Measurements from ENCODE around the gene BCL2L13.

BCL2L13 gene

GRCh38 chr22:17638432-17639246, at the start of gene BCL2L13:
TSS of gene BCL2L13 (plus strand) at chr22:17638757. CDS start at chr22:17655712, 16,955 bp downstream.
- Mint-ChIP-seq H3K27me3 (ENCODE audit: low read depth) (no peaks in the 10 kb centered on the region), H3K27ac (peak within 1 kb of the TSS; percentile 97), H3K4me3 (peak within 1 kb of the TSS; percentile 91), H3K36me3 (ENCODE audit: low read depth) (peaks cover 11% of the 10 kb centered on the region), H3K4me1 (ENCODE audit: low read depth) (peaks cover 19% of the 10 kb centered on the region), H3K9me3 (no peaks in the 10 kb centered on the region)
- peak; percentile 90 for DNase-seq (ENCODE audit: low spot score)

DNA sequence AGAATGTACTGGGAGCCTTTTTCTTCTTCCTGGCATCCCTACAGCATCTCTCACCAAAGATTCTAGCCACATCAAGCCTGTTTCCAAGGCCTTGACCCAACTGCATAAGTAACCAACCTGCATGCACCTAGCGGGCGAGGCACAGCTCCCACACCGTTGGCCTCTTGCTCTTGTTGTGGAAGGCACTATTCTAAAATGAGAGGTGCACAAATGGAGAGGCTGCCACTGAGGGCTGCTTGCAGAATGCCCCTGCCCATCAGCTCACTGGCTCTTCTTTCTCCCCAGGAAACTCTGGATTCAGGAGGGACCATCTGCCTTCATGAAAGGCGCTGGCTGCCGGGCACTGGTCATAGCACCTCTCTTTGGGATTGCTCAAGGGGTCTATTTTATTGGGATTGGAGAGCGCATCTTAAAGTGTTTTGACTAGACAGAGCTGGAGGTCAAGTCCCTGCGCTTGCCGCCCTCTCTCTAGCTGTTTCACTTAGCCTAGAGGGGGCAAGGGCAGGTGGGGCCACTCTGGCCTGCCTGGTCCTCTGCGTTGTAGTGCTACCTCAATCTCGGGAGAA, 48.7 kb upstream of the BCL2L13 start:
- Mint-ChIP-seq H3K9me3 (no peaks in the 10 kb centered on the region), H3K27ac (no peak overlapping the region), H3K36me3 (ENCODE audit: low read depth) (peaks cover 32% of the 10 kb centered on the region), H3K4me1 (ENCODE audit: low read depth) (no peaks in the 10 kb centered on the region), H3K27me3 (ENCODE audit: low read depth) (no peaks in the 10 kb centered on the region), H3K4me3 (no peak overlapping the region)
- no peak for DNase-seq (ENCODE audit: low spot score)

DNA sequence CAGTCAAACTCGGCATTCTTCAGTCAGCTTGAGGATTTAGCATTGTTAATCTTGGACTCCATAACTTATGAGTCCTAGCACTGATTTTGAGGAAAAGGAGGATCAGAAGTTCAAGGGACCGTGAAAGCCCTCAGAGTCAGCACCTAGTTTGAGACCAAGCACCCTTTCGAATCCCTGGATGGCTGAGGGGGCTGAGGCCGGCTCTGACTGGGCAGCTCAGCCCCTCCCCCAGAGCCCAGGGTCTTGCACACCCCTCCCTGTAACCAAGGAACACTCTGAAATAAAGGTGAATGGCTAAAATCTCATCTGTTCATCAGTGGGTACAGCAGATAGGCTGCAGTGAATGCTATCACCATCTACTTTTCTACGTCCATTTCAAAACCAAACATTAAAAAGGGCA, 48.0 kb upstream of the BCL2L13 start:
- no peaks in the 10 kb centered on the region for H3K9me3 Mint-ChIP-seq
- H3K27me3 Mint-ChIP-seq (ENCODE audit: low read depth) = no peaks in the 10 kb centered on the region
- no peak for DNase-seq (ENCODE audit: low spot score)
- H3K4me1 Mint-ChIP-seq (ENCODE audit: low read depth) = no peaks in the 10 kb centered on the region
- no peak overlapping the region for H3K27ac Mint-ChIP-seq
- peaks cover 36% of the 10 kb centered on the region for H3K36me3 Mint-ChIP-seq (ENCODE audit: low read depth)
- H3K4me3 Mint-ChIP-seq = no peak overlapping the region

GRCh38 chr22:17592201-17592600, 46.4 kb upstream of the BCL2L13 start:
- Mint-ChIP-seq H3K27me3 (ENCODE audit: low read depth) (no peaks in the 10 kb centered on the region), H3K4me3 (no peak overlapping the region), H3K4me1 (ENCODE audit: low read depth) (no peaks in the 10 kb centered on the region), H3K27ac (no peak overlapping the region), H3K36me3 (ENCODE audit: low read depth) (peaks cover 49% of the 10 kb centered on the region), H3K9me3 (no peaks in the 10 kb centered on the region)
- no peak for DNase-seq (ENCODE audit: low spot score)

- no peak overlapping the region for H3K27ac Mint-ChIP-seq
These were observed 42.3 kb upstream of the BCL2L13 start for GRCh38 chr22:17596226-17596625.

DNA sequence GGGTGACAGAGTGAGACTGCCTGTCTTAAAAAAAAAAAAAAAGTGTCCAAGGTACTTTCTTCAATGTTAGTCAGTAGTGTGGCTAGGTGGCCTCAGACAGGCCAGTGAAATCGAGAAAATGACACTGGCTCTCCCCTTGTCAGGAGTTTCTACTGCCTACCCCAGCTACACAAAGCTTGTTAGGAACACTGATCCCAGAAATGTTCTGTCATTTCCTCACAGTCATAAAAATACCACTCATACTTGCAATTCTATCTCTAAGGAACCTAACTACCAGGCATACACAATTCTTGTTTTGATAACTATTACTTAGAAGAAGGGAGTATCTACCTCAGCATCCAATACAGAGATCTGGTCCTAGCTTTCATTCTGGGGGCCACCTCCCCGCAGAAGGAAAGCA, 41.3 kb upstream of the BCL2L13 start:
- H3K4me3 Mint-ChIP-seq = no peak overlapping the region
- H3K36me3 Mint-ChIP-seq (ENCODE audit: low read depth) = peaks cover 58% of the 10 kb centered on the region
- H3K4me1 Mint-ChIP-seq (ENCODE audit: low read depth) = no peaks in the 10 kb centered on the region
- H3K27ac Mint-ChIP-seq = no peak overlapping the region
- no peaks in the 10 kb centered on the region for H3K27me3 Mint-ChIP-seq (ENCODE audit: low read depth)
- no peaks in the 10 kb centered on the region for H3K9me3 Mint-ChIP-seq
- DNase-seq (ENCODE audit: low spot score) = no peak

More at GRCh38 chr22:17596226-17596625, 42.3 kb upstream of the BCL2L13 start:
- H3K4me1 Mint-ChIP-seq (ENCODE audit: low read depth) = no peaks in the 10 kb centered on the region
- no peaks in the 10 kb centered on the region for H3K27me3 Mint-ChIP-seq (ENCODE audit: low read depth)
- no peaks in the 10 kb centered on the region for H3K9me3 Mint-ChIP-seq
- H3K4me3 Mint-ChIP-seq = no peak overlapping the region
- H3K36me3 Mint-ChIP-seq (ENCODE audit: low read depth) = peaks cover 64% of the 10 kb centered on the region
- DNase-seq (ENCODE audit: low spot score) = no peak

DNA sequence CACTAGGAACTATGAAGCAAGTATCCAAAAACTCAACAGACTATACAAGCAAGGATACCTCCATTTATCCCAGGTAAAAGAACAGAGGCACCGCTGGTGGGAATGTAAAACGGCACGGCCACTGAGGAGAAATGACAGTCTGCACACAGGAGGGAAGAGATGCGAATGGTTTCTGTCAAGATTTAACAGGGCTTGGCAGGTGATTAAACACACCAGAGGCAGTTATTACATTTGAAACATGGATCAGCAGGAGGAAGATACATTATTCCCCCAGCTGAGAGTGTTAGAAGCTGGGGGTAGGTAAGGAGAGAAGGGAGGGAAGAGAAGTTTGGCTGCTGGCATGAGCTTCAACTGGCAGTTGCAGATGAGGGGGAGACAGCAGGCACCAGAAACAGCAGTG, 40.2 kb upstream of the BCL2L13 start:
- H3K4me3 Mint-ChIP-seq = no peak overlapping the region
- H3K27ac Mint-ChIP-seq = no peak overlapping the region
- H3K4me1 Mint-ChIP-seq (ENCODE audit: low read depth) = no peaks in the 10 kb centered on the region
- H3K36me3 Mint-ChIP-seq (ENCODE audit: low read depth) = peaks cover 52% of the 10 kb centered on the region
- no peaks in the 10 kb centered on the region for H3K27me3 Mint-ChIP-seq (ENCODE audit: low read depth)
- no peaks in the 10 kb centered on the region for H3K9me3 Mint-ChIP-seq
- no peak for DNase-seq (ENCODE audit: low spot score)

GRCh38 chr22:17601031-17601430, 37.5 kb upstream of the BCL2L13 start:
- H3K4me3 Mint-ChIP-seq = no peak overlapping the region
- no peaks in the 10 kb centered on the region for H3K9me3 Mint-ChIP-seq
- no peaks in the 10 kb centered on the region for H3K27me3 Mint-ChIP-seq (ENCODE audit: low read depth)
- H3K27ac Mint-ChIP-seq = no peak overlapping the region
- DNase-seq (ENCODE audit: low spot score) = no peak
- H3K4me1 Mint-ChIP-seq (ENCODE audit: low read depth) = peaks cover 2% of the 10 kb centered on the region
- H3K36me3 Mint-ChIP-seq (ENCODE audit: low read depth) = peaks cover 38% of the 10 kb centered on the region

DNA sequence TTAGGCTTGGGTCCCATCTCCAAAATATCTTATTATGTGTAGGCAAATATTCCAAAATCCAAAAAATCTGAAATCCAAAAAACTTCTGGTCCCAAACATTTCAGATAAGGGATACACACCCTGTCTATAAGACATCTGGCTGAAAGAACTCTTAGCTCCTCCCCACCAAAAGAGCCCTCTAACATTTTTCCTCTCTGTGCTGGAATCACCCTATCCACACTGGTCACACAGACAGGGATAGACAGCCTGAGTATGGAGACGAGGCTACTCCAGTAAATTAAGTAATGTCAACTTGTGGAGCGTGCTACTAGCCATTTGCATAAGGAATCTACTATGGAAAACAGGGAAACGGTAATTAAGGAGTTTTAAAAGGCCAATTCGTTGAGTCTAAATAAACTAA, 34.9 kb upstream of the BCL2L13 start:
- no peak for DNase-seq (ENCODE audit: low spot score)
- H3K27ac Mint-ChIP-seq = no peak overlapping the region
- no peak overlapping the region for H3K4me3 Mint-ChIP-seq
- peaks cover 18% of the 10 kb centered on the region for H3K36me3 Mint-ChIP-seq (ENCODE audit: low read depth)
- peaks cover 2% of the 10 kb centered on the region for H3K4me1 Mint-ChIP-seq (ENCODE audit: low read depth)
- no peaks in the 10 kb centered on the region for H3K27me3 Mint-ChIP-seq (ENCODE audit: low read depth)
- no peaks in the 10 kb centered on the region for H3K9me3 Mint-ChIP-seq

GRCh38 chr22:17606496-17606895, 32.1 kb upstream of the BCL2L13 start:
- H3K9me3 Mint-ChIP-seq = no peaks in the 10 kb centered on the region
- peaks cover 4% of the 10 kb centered on the region for H3K36me3 Mint-ChIP-seq (ENCODE audit: low read depth)
- no peak overlapping the region for H3K4me3 Mint-ChIP-seq
- DNase-seq (ENCODE audit: low spot score) = no peak
- H3K4me1 Mint-ChIP-seq (ENCODE audit: low read depth) = peaks cover 2% of the 10 kb centered on the region
- no peaks in the 10 kb centered on the region for H3K27me3 Mint-ChIP-seq (ENCODE audit: low read depth)
- H3K27ac Mint-ChIP-seq = no peak overlapping the region

- no peak for DNase-seq (ENCODE audit: low spot score)
- peaks cover 2% of the 10 kb centered on the region for H3K4me1 Mint-ChIP-seq (ENCODE audit: low read depth)
These were observed 30.6 kb upstream of the BCL2L13 start for GRCh38 chr22:17607891-17608521.

DNA sequence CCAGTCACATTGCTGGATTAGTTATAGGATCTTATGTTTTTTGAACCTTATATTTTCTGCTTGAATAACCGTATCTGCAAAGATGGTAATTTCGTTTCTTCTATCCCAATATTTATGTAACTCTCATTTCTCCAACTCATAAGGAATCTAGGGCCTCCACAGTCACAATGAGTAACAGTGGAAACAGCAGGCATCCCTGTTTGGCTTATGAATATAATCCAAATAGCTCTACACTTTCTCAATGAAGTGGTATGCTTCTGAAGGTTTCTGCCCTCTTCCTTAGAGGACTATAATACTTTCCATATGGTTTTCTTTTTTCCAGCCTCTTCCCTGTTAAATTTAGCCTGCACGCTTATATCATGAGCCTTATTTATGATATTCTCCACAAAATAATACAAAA, 26.5 kb upstream of the BCL2L13 start:
- Mint-ChIP-seq H3K27me3 (ENCODE audit: low read depth) (no peaks in the 10 kb centered on the region), H3K9me3 (no peaks in the 10 kb centered on the region), H3K36me3 (ENCODE audit: low read depth) (peaks cover 10% of the 10 kb centered on the region), H3K4me1 (ENCODE audit: low read depth) (no peaks in the 10 kb centered on the region), H3K27ac (no peak overlapping the region), H3K4me3 (no peak overlapping the region)
- no peak for DNase-seq (ENCODE audit: low spot score)

More at GRCh38 chr22:17607891-17608521, 30.6 kb upstream of the BCL2L13 start:
- no peak overlapping the region for H3K4me3 Mint-ChIP-seq
- peaks cover 10% of the 10 kb centered on the region for H3K36me3 Mint-ChIP-seq (ENCODE audit: low read depth)
- no peaks in the 10 kb centered on the region for H3K9me3 Mint-ChIP-seq
- no peaks in the 10 kb centered on the region for H3K27me3 Mint-ChIP-seq (ENCODE audit: low read depth)
- no peak overlapping the region for H3K27ac Mint-ChIP-seq

DNA sequence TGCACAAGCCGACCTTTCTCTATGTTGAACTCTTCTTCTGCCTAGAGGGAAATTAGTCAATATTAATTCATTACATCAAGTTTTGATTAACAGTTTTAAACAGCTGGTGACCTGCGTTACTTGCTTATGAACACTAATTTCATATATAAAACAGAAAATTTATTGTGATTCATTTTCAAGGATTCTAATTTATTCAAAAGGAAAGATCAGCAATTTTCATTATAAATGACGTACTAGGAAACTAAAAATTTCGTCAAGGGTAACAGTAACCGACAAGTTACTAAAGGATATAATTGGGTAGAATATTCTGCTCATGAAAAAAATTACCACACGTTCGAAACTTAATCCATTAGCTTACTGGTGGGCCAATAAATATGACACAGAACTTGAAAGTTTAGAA, 25.3 kb upstream of the BCL2L13 start:
- Mint-ChIP-seq H3K36me3 (ENCODE audit: low read depth) (peaks cover 10% of the 10 kb centered on the region), H3K27ac (no peak overlapping the region), H3K4me1 (ENCODE audit: low read depth) (no peaks in the 10 kb centered on the region), H3K9me3 (no peaks in the 10 kb centered on the region), H3K4me3 (no peak overlapping the region), H3K27me3 (ENCODE audit: low read depth) (no peaks in the 10 kb centered on the region)
- no peak for DNase-seq (ENCODE audit: low spot score)

DNA sequence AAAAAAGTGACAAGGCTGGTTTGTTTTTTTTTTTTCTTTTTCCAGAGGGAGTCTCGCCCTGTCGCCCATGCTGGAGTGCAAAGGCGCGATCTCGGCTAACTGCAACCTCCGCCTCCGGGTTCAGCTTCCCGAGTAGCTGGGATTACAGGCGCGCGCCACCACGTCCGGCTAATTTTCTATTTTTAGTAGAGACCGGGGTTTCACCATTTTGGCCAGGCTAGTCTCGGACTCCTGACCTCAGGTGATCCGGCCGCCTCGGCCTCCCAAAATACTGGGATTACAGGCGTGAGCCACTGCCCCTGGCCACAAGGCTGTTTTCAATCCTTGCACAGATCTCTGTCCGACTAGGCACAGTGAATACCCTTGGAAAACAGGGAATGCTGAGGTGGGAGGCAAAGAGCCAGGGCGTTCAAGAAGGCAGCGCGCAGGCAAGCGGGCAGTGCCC, 10.6 kb upstream of the BCL2L13 start:
- Mint-ChIP-seq H3K27me3 (ENCODE audit: low read depth) (no peaks in the 10 kb centered on the region), H3K27ac (peak overlapping the region; percentile 84), H3K36me3 (ENCODE audit: low read depth) (peaks cover 15% of the 10 kb centered on the region), H3K4me1 (ENCODE audit: low read depth) (peaks cover 7% of the 10 kb centered on the region), H3K9me3 (no peaks in the 10 kb centered on the region), H3K4me3 (peak overlapping the region; percentile 90)
- DNase-seq (ENCODE audit: low spot score) = no peak

All from T-helper 2 cell treated with Interferon-gamma antibody and Interleukin-4, amounts not matched to agents 5 μg/mL and 100 μg/mL, for 36 hours (primary cell).